H9 (cell line): ENCODE data around the gene MSMO1. TPM values are rescaled to one million over a fixed set of nuclear protein-coding genes. Genes with fewer than 3 reads are reported as not detected.

Experiments
- DNase-seq: peaks from one replicate; pipeline ENCODE4 v3.0.0-alpha.2; 2017
- H2AFZ ChIP-seq: one replicate; pipeline ENCODE4 v1.6.1; 2013; ENCODE audit warnings: mild to moderate bottlenecking, low read length, control low read depth, moderate library complexity
- H2AK5ac ChIP-seq: 2 replicates; pipeline ENCODE4 v1.6.1; 2013; ENCODE audit warnings: low read length, control low read depth, mixed read lengths; ENCODE audit not compliant: insufficient read length
- H2BK120ac ChIP-seq: one replicate; pipeline ENCODE4 v1.6.1; 2013; ENCODE audit warnings: low read depth, mild to moderate bottlenecking, low read length, control low read depth, inconsistent platforms; ENCODE audit not compliant: poor library complexity, severe bottlenecking
- H2BK12ac ChIP-seq: 2 replicates; pipeline ENCODE4 v1.6.1; 2013; ENCODE audit warnings: low read length, control low read depth, mixed read lengths, low read depth; ENCODE audit not compliant: insufficient read length
- H2BK15ac ChIP-seq: 2 replicates; pipeline ENCODE4 v1.6.1; 2013; ENCODE audit warnings: low read depth, low read length, control low read depth
- H2BK20ac ChIP-seq: one replicate; pipeline ENCODE4 v1.6.1; 2013; ENCODE audit warnings: low read depth, mild to moderate bottlenecking, low read length, control low read depth, inconsistent platforms; ENCODE audit not compliant: poor library complexity, severe bottlenecking
- H2BK5ac ChIP-seq: 2 replicates; pipeline ENCODE4 v1.6.1; 2013; ENCODE audit warnings: low read length, control low read depth, mixed read lengths; ENCODE audit not compliant: insufficient read length
- H3K14ac ChIP-seq: 2 replicates; pipeline ENCODE4 v1.6.1; 2013; ENCODE audit warnings: low read length, control low read depth; ENCODE audit not compliant: insufficient read depth
- H3K18ac ChIP-seq: 2 replicates; pipeline ENCODE4 v1.6.1; 2013; ENCODE audit warnings: low read depth, mild to moderate bottlenecking, mixed read lengths, low read length, control low read depth; ENCODE audit not compliant: insufficient read length
- H3K23ac ChIP-seq: 2 replicates; pipeline ENCODE4 v1.6.1; 2013; ENCODE audit warnings: low read length, control low read depth, mixed read lengths, low read depth; ENCODE audit not compliant: insufficient read length
- H3K23me2 ChIP-seq: 2 replicates; pipeline ENCODE4 v1.6.1; 2013; ENCODE audit warnings: low read depth, mild to moderate bottlenecking, mixed read lengths, low read length, control low read depth; ENCODE audit not compliant: insufficient read length, poor library complexity, severe bottlenecking
- H3K27ac ChIP-seq: 2 replicates; pipeline ENCODE4 v1.5.1; 2013; ENCODE audit warnings: low read length, control low read depth, mixed read lengths, low read depth; ENCODE audit not compliant: insufficient read length
- H3K27me3 ChIP-seq: 2 replicates; pipeline ENCODE4 v1.6.1; 2013; ENCODE audit warnings: low read length, control low read depth, inconsistent platforms; ENCODE audit not compliant: insufficient read depth
- H3K4ac ChIP-seq: 2 replicates; pipeline ENCODE4 v1.6.1; 2013; ENCODE audit warnings: low read depth, mild to moderate bottlenecking, control low read depth, inconsistent platforms, low read length, moderate library complexity
- H3K4me1 ChIP-seq: 2 replicates; pipeline ENCODE4 v1.6.1; 2013; ENCODE audit warnings: low read length, control low read depth, inconsistent platforms; ENCODE audit not compliant: insufficient read depth
- H3K4me2 ChIP-seq: 2 replicates; pipeline ENCODE4 v1.6.1; 2013; ENCODE audit warnings: low read length, control low read depth, mixed read lengths; ENCODE audit not compliant: insufficient read length, insufficient read depth
- H3K56ac ChIP-seq: 2 replicates; pipeline ENCODE4 v1.6.1; 2013; ENCODE audit warnings: low read depth, mild to moderate bottlenecking, mixed read lengths, low read length, control low read depth; ENCODE audit not compliant: insufficient read length
- H3K79me1 ChIP-seq: 2 replicates; pipeline ENCODE4 v1.6.1; 2013; ENCODE audit warnings: low read depth, mild to moderate bottlenecking, moderate library complexity, low read length, control low read depth, inconsistent platforms; ENCODE audit not compliant: insufficient read depth, poor library complexity, severe bottlenecking
- H3K79me2 ChIP-seq: 2 replicates; pipeline ENCODE4 v1.6.1; 2013; ENCODE audit warnings: low read length, control low read depth, inconsistent platforms; ENCODE audit not compliant: insufficient read depth
- H3K9ac ChIP-seq: 2 replicates; pipeline ENCODE4 v1.6.1; 2013; ENCODE audit warnings: low read length, control low read depth, mixed read lengths; ENCODE audit not compliant: insufficient read length; ENCODE audit errors: extremely low read depth
- H3K9me3 ChIP-seq: one replicate; pipeline ENCODE4 v1.6.1; 2013; ENCODE audit warnings: low read depth, low read length, inconsistent platforms; ENCODE audit not compliant: control insufficient read depth
- H3T11ph ChIP-seq: one replicate; pipeline ENCODE4 v1.6.1; 2013; ENCODE audit warnings: mild to moderate bottlenecking, low read length, control low read depth, inconsistent platforms
- H4K20me1 ChIP-seq: one replicate; pipeline ENCODE4 v1.6.1; 2013; ENCODE audit not compliant: control insufficient read depth, insufficient read length, insufficient read depth
- H4K5ac ChIP-seq: 2 replicates; pipeline ENCODE4 v1.6.1; 2013; ENCODE audit warnings: low read depth, mild to moderate bottlenecking, mixed read lengths, low read length, control low read depth; ENCODE audit not compliant: insufficient read length
- H4K8ac ChIP-seq: replicated peaks from 2 replicates; pipeline ENCODE4 v1.6.1; 2013; ENCODE audit warnings: low read length, control low read depth, mixed read lengths, low read depth; ENCODE audit not compliant: insufficient read length
- H4K91ac ChIP-seq: 2 replicates; pipeline ENCODE4 v1.6.1; 2013; ENCODE audit warnings: low read depth, mild to moderate bottlenecking, moderate library complexity, mixed read lengths, low read length, control low read depth; ENCODE audit not compliant: insufficient read length
- H3K27ac Mint-ChIP-seq, 3 experiments: 2 replicates in 2 of 3; 3 replicates in 1 of 3; pipeline ENCODE4 v1.8.0; 2020 to 2021; ENCODE audit warnings: mixed read lengths in 3 of 3, mild to moderate bottlenecking in 1 of 3, moderate library complexity in 1 of 3
- H3K27me3 Mint-ChIP-seq: 2 replicates; pipeline ENCODE4 v1.8.0; 2021; ENCODE audit warnings: low read depth, mild to moderate bottlenecking, moderate library complexity, mixed read lengths
- H3K36me3 Mint-ChIP-seq, 3 experiments: 2 replicates in 2 of 3; 3 replicates in 1 of 3; pipeline ENCODE4 v1.8.0; 2020 to 2021; ENCODE audit warnings: low read depth in 3 of 3, mixed read lengths in 3 of 3; ENCODE audit not compliant: insufficient read depth in 1 of 3
- H3K4me1 Mint-ChIP-seq, 2 experiments: 2 replicates each; pipeline ENCODE4 v1.8.0; 2020; ENCODE audit warnings: mixed read lengths in 2 of 2
- H3K4me3 Mint-ChIP-seq, 2 experiments: 2 replicates in 1 of 2; 3 replicates in 1 of 2; pipeline ENCODE4 v1.8.0; 2020 to 2021; ENCODE audit warnings: mild to moderate bottlenecking in 2 of 2, mixed read lengths in 2 of 2, moderate library complexity in 1 of 2
- H3K9me3 Mint-ChIP-seq, 2 experiments: 2 replicates in 1 of 2; 3 replicates in 1 of 2; pipeline ENCODE4 v1.8.0; 2020; ENCODE audit warnings: mild to moderate bottlenecking in 2 of 2, mixed read lengths in 2 of 2, moderate library complexity in 1 of 2
- WGBS: extraction: QIAGEN DNeasy Blood & Tissue Kit; methylation state at CpG from one replicate; pipeline ENCODE4 v1.1.7; 2013; ENCODE audit warnings: missing lambda C conversion rate, low lambda C conversion rate, mixed read lengths; ENCODE audit not compliant: insufficient read length; ENCODE audit errors: extremely low coverage; 5-methylcytosine and 5-hydroxymethylcytosine counted together
- total RNA-seq: library from RNA; stranded (reverse); gene quantifications from 2 replicates; pipeline ENCODE4 v1.2.1, GENCODE V29; 2021
- TF ChIP-seq, protein P1 (sequence below): fragments of 200-600 bp; sonication (generic); conservative IDR thresholded peaks from 3 replicates; pipeline ENCODE4 v1.8.0; 2021; ENCODE audit warnings: antibody characterized with exemption, mild to moderate bottlenecking

MSMO1 gene
- total RNA-seq, 1 experiment from 2014 or later = 79.3 TPM

DNA sequence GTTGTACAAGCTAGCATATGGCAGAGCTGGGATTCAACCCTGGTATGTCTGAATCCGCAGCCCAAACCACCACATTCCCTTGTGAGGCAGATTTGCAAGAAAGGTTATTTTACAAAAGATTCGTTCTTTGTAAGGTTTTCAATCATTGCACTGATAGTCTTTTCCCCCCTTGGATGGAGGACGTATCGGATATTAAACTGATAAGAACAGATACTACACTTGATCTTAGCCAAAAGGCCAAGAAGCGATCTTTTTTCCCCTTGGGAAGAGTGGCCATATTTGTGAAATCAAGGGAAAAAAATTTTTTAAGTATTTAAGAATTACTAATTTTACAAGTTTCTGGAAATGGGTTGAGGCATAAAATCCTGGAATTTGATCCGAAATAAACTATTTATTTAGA, 34.4 kb upstream of the MSMO1 start:
- Histone ChIP-seq H3K14ac (no peak overlapping the region), H3T11ph (no peak overlapping the region), H3K9me3 (no peaks in the 10 kb centered on the region), H2BK5ac (no peak overlapping the region), H3K23me2 (no peaks in the 10 kb centered on the region), H3K79me1 (no peaks in the 10 kb centered on the region), H4K91ac (no peak overlapping the region), H3K23ac (no peak overlapping the region), H4K5ac (no peak overlapping the region), H3K4ac (no peak overlapping the region), H3K27ac (no peak overlapping the region), H3K18ac (no peak overlapping the region), H4K20me1 (no peaks in the 10 kb centered on the region), H3K56ac (no peak overlapping the region), H3K79me2 (no peaks in the 10 kb centered on the region), H2BK15ac (no peak overlapping the region), H3K4me2 (no peak overlapping the region), H2AFZ (no peak overlapping the region), H2BK20ac (no peak overlapping the region), H2AK5ac (no peak overlapping the region), H3K4me1 (no peaks in the 10 kb centered on the region; the same call in 1 of the 2 replicates), H3K9ac (no peak overlapping the region), H2BK120ac (no peak overlapping the region), H2BK12ac (no peak overlapping the region), H3K27me3 (no peaks in the 10 kb centered on the region), H4K8ac (no peak overlapping the region)
- Mint-ChIP-seq H3K36me3 (peaks cover under 1 to 7% (median 1%) of the 10 kb centered on the region in 3 experiments; a peak in 4 of 7 replicates), H3K4me3 (no peak overlapping the region), H3K4me1 (peaks cover 10% of the 10 kb centered on the region in 2 experiments), H3K27me3 (no peaks in the 10 kb centered on the region), H3K9me3 (no peaks in the 10 kb centered on the region), H3K27ac (no peak overlapping the region)
- DNase-seq = no peak
- WGBS = no CpG with 5 or more reads among the region's 6 CpGs
- TF ChIP-seq, protein P1, sequence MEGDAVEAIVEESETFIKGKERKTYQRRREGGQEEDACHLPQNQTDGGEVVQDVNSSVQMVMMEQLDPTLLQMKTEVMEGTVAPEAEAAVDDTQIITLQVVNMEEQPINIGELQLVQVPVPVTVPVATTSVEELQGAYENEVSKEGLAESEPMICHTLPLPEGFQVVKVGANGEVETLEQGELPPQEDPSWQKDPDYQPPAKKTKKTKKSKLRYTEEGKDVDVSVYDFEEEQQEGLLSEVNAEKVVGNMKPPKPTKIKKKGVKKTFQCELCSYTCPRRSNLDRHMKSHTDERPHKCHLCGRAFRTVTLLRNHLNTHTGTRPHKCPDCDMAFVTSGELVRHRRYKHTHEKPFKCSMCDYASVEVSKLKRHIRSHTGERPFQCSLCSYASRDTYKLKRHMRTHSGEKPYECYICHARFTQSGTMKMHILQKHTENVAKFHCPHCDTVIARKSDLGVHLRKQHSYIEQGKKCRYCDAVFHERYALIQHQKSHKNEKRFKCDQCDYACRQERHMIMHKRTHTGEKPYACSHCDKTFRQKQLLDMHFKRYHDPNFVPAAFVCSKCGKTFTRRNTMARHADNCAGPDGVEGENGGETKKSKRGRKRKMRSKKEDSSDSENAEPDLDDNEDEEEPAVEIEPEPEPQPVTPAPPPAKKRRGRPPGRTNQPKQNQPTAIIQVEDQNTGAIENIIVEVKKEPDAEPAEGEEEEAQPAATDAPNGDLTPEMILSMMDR = no peak
